Neural crest cell (in vitro differentiated cells): Measurements from ENCODE around the gene SGMS2. TPM values are rescaled to one million over a fixed set of nuclear protein-coding genes. Genes with fewer than 3 reads are reported as not detected.

ENCODE experiments used
- DNase-seq: peaks from one replicate; pipeline ENCODE4 v3.0.0; 2021; ENCODE audit warnings: low read depth, mixed read lengths, low spot score
- H3K27ac Mint-ChIP-seq: one replicate; pipeline ENCODE4 v1.8.0; 2021; ENCODE audit warnings: mild to moderate bottlenecking, mixed read lengths; ENCODE audit not compliant: unreplicated experiment
- H3K27me3 Mint-ChIP-seq: 2 replicates; pipeline ENCODE4 v1.8.0; 2021; ENCODE audit warnings: low read depth, mild to moderate bottlenecking, mixed read lengths
- H3K36me3 Mint-ChIP-seq: 2 replicates; pipeline ENCODE4 v1.8.0; 2021; ENCODE audit warnings: low read depth, mild to moderate bottlenecking, mixed read lengths
- H3K4me1 Mint-ChIP-seq: 2 replicates; pipeline ENCODE4 v1.8.0; 2021; ENCODE audit warnings: mixed read lengths
- H3K4me3 Mint-ChIP-seq: one replicate; pipeline ENCODE4 v1.8.0; 2021; ENCODE audit warnings: mild to moderate bottlenecking, mixed read lengths
- H3K9me3 Mint-ChIP-seq: 2 replicates; pipeline ENCODE4 v1.8.0; 2021; ENCODE audit warnings: mixed read lengths
- CTCF ChIP-seq: fragments of 200-600 bp; sonication (generic); conservative IDR thresholded peaks from 2 replicates; pipeline ENCODE4 v1.5.0; 2021; ENCODE audit warnings: antibody characterized with exemption, mild to moderate bottlenecking
- total RNA-seq: library from RNA; stranded (reverse); gene quantifications from 2 replicates; pipeline ENCODE4 v1.2.1, GENCODE V29; 2021

The SGMS2 gene
- total RNA-seq, 1 donor from 2014 or later: 1.4 TPM

- DNase-seq: no peak
- no peak overlapping the region for H3K4me3 Mint-ChIP-seq
- no peaks in the 10 kb centered on the region for H3K9me3 Mint-ChIP-seq
- no peak overlapping the region for H3K27ac Mint-ChIP-seq
- no peaks in the 10 kb centered on the region for H3K4me1 Mint-ChIP-seq
- no peaks in the 10 kb centered on the region for H3K36me3 Mint-ChIP-seq
- TF ChIP-seq CTCF: no peak
- no peaks in the 10 kb centered on the region for H3K27me3 Mint-ChIP-seq
Observed at GRCh38 chr4:107792711-107793110, 32.0 kb upstream of the SGMS2 start.

- DNase-seq: no peak
- H3K9me3 Mint-ChIP-seq: no peaks in the 10 kb centered on the region
- no peak for TF ChIP-seq CTCF
- no peaks in the 10 kb centered on the region for H3K27me3 Mint-ChIP-seq
- no peaks in the 10 kb centered on the region for H3K36me3 Mint-ChIP-seq
- H3K4me1 Mint-ChIP-seq: no peaks in the 10 kb centered on the region
- H3K4me3 Mint-ChIP-seq: no peak overlapping the region
- no peak overlapping the region for H3K27ac Mint-ChIP-seq
Observed at GRCh38 chr4:107793996-107794395, 30.7 kb upstream of the SGMS2 start.

- no peaks in the 10 kb centered on the region for H3K9me3 Mint-ChIP-seq
- TF ChIP-seq CTCF: no peak
- no peak for DNase-seq
- no peak overlapping the region for H3K27ac Mint-ChIP-seq
- no peak overlapping the region for H3K4me3 Mint-ChIP-seq
- no peaks in the 10 kb centered on the region for H3K27me3 Mint-ChIP-seq
- H3K4me1 Mint-ChIP-seq: no peaks in the 10 kb centered on the region
- no peaks in the 10 kb centered on the region for H3K36me3 Mint-ChIP-seq
Observed at GRCh38 chr4:107799669-107800450, 24.9 kb upstream of the SGMS2 start.

- no peak overlapping the region for H3K27ac Mint-ChIP-seq
- H3K9me3 Mint-ChIP-seq: no peaks in the 10 kb centered on the region
- H3K4me1 Mint-ChIP-seq: no peaks in the 10 kb centered on the region
- no peaks in the 10 kb centered on the region for H3K36me3 Mint-ChIP-seq
- no peaks in the 10 kb centered on the region for H3K27me3 Mint-ChIP-seq
- no peak for TF ChIP-seq CTCF
- no peak overlapping the region for H3K4me3 Mint-ChIP-seq
- DNase-seq: no peak
Observed at GRCh38 chr4:107800706-107801105, 24.0 kb upstream of the SGMS2 start.

- Mint-ChIP-seq H3K27me3 (no peaks in the 10 kb centered on the region), H3K4me3 (no peak overlapping the region), H3K36me3 (no peaks in the 10 kb centered on the region), H3K27ac (no peak overlapping the region), H3K4me1 (no peaks in the 10 kb centered on the region), H3K9me3 (no peaks in the 10 kb centered on the region)
- DNase-seq: no peak
- no peak for TF ChIP-seq CTCF
Observed at GRCh38 chr4:107801766-107802211, 22.9 kb upstream of the SGMS2 start.
